Midbrain (tissue), 1 donor: ENCODE results near the gene DIPK1B.

ENCODE experiments used
- DNase-seq: peaks from one replicate; lab custom pipeline; 2025; lab: John Stamatoyannopoulos, UW

DIPK1B gene

DNA sequence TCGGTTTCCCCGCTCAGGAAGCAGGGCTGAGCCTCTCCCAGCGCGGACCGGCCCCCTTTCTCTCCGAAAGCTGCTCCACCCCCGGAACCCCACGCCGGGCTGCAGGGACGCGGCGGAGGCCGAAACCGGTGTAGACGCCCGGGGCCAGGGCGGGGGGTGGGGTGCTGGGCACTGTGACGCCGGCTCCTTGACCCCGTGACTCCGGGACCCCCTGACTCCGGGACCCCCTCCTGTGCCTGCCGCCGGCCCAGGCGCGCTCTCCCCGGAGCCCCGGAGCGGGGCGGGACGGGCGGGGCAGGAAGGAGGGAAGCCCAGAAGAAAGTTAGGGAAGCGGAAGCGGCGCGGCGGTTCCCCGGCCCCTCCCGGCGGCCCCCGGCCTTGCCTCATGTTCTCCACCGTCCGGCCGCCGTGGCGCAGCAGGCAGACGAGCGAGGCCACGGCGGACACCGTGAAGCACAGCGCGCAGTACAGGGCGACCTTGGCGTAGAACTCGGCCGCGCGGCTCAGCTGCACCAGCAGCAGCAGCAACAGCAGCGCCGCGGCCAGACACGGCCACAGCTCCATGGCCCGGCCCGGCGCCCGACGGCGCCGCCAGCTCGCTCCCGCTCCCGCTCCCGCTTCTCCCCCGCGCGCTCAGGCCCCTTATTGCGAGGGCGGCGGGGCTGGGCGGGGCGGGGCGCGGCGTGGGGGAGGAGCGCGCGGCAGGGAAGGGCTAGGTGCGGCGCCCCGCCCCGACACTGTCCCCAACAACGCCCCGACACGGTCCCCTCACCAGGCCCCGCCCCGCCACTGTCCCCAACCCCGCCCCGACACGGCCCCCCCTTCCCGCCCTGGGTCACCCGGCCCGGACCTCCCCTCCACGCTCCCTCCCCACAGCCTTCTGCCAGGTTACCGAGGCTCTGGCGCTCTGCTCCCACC, 25.3 kb upstream of the DIPK1B start, which contains the start of gene AGPAT2:
Gene AGPAT2, minus strand, starts transcription at position 664 of the 918 bp plus-strand sequence. Its CDS starts 100 bp downstream, at position 564.
- no peak for DNase-seq

DNA sequence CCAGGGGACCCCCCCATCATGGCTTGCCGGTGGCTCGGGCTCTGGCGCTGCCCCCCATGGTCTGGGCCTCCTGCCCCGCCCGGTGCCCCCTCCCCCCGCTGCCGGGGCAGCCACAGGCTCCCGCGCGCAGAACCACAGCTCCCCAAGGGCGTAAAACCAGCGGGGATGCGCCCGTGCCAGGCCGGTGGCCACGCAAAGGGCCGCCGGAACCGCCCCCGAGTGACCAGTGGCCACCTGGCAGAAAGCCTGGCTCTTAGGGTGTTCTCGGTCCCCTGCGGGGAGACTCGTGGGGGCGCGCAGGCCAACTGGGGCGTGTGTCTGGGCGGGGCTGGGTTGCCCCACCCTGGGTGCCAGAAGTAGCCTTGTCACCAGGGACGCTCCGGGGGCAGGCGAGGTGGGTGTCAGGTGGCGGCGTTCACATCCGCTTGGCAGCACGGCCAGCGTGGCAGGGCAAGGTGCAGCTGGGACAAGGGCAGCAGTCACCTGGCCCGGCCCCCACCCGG, 24.6 kb upstream of the DIPK1B start:
- no peak for DNase-seq

DNA sequence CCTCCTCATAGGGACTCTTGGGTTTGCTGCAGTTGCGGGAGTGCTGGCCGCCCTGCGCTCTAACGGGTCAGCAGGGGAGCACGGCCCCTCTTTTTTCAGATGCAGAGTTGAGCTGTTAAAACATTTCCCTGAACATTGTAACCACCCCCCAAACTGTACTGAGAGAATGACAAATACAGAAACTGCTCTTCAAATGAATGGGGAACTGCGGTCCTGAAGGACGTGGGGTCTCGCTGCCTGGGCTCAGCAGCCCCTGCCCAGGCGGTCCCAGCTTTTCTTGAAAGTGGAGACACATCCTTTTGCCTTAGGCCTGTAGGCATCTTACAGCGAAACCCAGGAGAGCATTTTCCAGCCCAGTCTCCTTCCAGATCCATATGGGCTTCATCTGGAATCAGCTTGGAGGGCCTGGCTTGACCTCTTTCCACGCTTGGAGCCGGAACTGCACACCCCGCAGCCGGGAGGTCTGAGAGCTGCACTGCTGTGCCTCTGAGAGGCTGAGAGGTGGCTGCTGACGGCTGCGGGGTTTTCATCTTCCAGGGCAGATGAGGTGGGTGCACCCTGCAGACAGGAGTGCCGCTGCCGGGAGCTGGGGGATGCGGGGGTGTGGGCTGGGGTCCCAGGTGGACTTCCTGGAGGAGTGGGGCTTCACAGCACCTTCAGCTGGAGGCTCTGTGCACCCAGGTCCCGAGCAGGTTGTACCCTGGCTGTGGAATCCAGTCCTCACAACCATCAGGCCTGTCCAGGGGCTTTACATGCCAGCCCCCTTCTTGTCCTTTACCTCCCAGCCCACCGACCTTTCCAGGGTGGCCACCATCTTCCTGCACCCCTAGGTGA, 23.9 kb upstream of the DIPK1B start:
- DNase-seq = no peak

DNA sequence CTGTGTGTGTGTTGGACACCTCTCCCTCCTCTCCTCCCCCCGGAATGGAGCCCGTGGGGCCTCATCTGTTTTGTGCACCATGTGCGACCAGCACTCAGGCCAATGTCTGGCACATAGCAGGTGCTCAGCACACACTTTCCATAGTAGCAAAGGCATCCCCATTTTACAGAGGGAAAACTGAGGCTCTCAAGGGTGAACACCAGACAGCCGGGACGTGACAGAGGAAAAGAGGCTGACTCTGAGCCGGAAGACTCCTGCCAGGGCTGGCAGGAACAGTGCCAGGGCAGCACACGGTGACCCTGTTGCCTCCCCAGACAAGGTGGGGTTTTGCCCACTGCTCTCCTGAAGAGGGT, 23.3 kb upstream of the DIPK1B start:
- DNase-seq = no peak

DNA sequence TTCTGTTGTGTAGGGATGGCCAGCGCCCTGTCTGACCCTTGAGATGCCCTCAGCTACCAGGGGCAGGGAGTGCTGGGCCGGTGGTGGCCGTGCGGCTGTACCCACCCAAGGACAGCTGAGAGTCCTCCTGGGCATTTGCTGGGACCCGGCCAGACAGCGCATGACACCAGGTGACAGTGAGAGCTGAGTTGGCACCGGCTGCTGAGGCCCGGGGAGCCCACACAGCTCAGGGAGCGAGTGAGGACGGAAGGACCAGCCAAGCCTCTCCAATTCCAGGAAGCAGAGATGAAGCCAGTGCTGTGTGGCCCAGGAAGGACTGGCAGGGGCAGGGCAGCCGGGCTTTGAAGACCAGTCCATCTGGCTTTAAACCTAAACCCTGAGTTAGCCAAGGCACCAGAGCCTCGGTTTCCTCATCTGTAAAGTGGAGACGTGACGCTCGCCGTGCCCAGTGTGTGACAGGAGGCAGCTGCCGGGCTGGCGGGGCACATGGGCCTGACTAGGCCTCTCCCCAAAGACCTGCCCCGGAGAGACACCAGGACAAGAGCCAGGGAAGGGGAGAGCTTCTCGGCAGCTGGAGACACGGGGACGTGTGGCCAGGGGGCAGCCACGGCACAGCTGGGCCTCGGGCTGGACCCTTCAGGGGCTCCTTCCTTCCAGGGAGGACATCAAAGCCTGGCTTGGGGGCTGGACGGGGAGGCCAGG, 22.1 kb upstream of the DIPK1B start:
- no peak for DNase-seq

DNA sequence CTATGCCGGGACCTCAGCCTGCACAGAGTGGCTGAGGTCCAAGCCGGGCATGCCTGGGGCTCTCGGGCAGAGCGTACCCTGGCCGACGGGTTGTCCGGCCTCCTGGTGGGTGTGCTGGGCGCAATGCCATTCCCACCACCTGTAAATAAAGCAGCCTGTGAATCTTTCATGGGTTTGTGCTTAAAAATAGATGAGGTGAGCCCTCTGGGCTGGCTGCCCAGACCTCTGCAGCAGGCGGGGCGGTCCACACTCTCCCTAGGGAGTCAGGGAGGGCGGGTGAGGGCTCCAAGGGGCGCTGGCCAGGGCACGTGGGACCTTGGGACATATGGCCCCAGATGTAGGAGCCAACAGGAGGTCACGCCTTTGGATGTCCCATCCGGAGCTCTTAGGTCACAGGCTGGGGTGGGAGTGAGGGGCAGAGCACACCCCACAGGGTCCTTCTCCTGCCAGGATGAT, 21.5 kb upstream of the DIPK1B start:
- no peak for DNase-seq

DNA sequence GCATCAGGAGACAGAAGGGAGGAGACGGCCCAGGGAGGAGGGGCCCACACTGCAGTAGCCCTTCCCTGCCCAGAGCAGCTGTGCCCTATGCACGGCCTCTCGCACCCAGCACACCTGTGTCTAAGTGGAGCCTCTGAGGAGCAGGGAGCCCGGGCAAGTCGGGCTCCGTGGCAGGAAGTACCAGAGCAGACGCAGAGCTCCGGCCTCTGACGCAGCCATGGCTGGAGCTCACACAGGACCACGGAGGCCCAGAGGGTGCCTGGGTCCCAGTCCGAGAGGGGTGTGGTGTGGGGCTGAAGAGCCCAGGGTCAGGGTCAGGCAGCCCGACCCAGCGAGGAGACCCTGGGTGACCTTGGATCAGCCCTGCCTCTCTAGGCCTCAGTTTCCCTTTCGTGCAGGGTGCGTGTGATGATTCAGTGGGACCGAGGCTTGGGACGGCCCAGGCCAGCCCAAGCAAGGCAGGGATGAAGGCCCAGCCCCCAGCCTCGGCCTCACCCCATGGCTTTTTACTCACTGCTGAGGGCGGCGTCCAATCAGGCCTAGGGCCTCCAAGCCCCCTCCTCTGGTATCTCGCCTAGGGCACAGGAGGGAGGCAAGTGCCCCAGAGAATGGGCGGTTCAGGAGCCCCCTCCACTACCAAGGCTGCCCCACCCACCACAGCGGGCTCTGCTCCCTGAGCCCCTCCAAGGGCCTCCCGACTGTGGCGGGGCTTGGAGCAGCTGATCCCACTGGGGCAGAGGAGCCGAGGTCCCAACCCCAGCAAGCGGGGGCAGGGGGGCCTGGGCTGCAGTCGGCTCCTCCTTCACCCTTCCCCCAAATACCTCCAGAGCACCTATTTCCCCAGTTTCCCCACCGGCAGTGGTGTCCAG, 20.8 kb upstream of the DIPK1B start:
- no peak for DNase-seq

DNA sequence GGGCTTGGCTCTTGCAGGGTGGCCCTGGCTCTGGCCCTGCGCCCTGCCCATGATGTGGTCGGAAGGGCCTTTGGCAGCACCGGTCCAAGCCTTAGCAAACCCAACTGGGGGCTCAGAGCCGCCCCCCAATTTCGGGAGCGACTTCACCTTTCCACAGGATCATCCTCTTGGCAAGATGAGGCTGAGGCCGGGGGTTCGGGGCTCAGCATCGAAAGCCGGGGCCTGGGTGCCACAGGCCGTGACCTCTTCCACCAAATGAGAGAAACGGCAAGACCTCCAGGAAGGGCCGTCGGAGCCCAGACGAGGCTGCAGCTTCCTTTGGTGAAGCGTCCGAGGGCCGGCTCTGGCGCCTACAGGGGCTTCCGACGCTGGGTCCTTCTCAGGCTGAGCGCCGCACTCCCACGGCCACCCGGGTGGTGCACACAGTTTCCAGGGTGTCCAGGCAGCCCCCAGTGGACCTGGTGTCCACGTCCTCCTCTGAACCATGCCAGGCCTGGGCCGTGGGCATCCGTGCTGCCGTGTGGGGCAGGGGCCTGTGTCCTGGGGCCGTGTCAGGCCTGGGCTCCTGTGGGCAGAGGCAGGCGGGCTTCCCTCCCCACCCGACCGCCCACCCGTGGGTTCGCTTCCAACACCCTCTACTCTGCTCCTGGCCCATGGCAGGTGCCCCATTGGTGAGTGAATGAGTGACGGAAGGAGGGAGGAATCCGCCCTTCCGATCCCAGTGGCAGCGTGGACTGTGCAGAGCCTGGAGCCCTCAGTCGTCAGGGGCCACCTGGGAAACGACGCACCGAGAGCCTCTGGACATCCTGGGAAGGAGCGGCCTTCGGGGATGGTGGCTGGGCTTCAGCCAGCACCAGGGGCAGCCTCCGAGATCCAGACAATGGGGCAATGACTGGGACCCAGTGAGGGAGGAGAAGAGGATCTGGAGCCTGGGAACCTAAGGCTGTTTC, 19.9 kb upstream of the DIPK1B start:
- DNase-seq = no peak

DNA sequence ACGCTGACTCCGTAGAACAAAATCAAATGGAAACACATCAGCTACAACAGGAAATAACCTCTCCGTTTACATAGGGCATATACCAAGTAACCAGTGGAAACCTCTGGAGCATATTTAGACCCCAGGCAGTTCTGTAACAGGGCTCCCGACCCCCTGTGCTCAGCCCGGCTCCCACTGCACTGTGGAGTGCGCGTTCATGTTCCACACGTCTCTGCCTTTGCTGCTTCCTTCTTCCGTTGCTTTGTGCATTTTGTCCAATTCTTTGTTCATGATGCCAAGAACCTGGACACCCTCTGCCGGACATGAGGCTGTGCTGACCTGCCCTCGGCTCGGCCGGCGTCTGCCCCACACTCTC, 19.3 kb upstream of the DIPK1B start:
- DNase-seq = no peak

DNA sequence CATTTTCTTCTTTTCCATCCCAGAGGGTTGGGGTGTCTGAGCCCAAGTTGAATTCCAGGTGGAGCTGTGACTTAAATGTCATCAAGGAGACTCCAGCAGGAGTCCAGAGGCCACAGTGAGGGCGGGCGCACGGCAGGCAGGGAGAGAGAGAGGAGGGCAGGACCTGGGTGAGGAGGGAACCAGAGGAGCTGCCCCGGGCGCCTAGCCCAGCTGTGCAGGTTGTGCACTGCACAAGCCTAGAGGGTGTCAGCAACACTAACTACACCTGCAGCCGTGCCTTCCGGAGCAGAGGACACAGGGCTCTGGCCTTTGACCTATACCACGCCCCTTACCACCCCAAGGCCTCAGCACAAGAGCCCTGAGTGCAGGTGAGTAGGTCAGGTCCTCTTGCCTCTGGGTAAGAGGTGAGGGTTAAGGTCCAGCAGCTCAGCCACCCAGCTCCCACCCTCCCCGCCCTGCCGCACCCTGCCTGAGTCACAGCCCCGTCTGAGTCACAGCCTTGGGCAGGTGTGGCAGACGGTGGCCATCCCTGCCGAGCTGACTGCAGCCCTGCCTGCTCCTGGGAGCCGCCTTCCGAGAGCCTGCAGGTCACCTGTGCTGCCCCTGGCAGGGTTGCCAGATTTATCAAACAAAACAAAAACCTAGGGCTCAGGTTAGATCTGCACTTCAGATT, 18.7 kb upstream of the DIPK1B start:
- no peak for DNase-seq

DNA sequence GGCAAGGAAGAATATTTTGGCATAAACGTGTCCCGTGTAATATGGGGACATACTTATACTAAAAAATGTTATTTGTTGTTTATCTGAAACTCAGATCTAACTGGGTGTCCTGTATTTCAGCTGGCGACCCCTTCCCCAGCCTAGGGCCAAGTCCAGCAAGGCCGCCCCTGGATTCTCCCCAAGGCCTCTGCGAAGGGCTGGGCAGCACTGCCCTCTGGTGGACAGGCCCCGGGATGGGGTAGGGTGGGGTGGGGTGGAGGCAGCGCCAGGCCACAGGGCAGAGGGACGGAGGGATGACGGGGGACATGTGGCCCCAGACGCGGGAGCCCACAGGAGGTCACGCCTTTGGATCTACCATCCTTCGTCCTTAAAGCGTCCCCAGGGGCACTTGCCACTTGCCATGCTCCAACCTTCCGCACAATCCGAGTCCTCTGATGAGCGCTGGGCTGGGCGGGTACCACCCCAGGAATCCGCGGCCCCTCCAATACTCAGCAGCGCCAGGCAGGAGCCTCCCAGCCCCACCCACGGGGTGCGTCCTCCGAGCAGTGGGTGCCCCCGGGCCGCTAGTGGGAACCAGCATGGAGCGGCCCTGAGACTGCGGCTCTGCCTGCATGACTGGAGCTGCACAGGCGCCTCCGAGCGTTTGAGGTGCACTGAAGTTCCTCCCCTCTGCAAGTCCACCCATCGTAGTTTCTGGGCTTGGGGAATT, 18.1 kb upstream of the DIPK1B start:
- no peak for DNase-seq

DNA sequence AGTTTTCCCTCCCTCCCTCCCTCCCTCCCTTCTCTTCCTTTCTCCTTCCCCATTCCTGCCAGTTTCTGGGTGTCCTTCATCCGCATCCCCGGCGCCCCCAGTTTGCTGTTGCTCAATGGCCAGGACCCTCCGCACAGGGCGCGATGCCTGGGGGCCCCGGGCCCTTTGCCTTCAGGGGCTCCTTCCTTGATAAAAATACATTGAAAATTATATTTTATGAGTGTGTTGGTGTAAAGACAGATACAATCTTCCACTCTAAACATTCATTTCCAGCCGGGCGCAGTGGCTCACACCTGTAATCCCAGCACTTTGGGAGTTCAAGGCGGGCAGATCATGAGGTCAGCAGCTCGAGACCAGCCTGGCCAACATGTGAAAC, 17.5 kb upstream of the DIPK1B start:
- DNase-seq = no peak

DNA sequence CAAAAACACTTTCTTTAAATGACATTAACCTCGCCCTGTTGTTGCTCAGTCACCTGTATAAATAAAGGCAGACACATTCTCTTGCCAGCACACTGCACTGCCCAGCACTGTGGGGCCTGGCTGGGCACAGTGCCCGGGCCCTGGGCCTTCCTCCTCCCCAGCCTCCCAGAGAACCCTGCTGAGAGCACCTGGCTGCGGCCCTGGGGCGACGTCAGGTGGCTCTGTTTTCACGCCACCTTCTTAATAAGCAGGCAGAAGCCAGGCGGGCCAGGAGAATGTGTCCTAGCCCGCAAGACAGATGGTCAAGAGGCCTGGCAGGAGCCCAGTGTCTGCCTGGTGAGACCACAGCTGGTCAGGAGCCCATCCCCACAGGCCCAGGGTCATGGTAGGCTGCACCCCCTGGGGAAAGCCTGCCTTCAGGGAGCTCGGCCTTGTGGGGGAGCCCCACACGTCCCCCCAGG, 16.9 kb upstream of the DIPK1B start:
- peak; percentile 34 for DNase-seq

DNA sequence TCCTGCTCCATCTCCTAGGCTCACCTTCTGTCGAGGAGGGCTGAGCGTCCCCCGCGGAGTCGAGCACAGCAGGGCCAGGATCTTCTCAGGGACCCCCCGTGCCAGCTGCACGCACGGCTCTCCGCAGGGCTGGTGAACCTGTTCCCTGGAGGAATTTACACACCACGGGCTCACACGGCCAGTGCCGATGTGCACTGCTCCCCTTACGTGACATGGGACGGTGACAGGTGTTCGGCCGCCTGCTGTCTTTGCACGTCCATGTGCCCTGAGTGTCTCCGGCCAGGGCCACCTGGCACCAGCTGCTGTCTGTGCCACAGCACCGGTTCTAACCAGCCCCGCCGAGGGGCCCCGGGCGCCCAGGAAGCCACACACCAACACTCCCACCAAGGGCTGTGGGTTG, 16.4 kb upstream of the DIPK1B start:
- no peak for DNase-seq

DNA sequence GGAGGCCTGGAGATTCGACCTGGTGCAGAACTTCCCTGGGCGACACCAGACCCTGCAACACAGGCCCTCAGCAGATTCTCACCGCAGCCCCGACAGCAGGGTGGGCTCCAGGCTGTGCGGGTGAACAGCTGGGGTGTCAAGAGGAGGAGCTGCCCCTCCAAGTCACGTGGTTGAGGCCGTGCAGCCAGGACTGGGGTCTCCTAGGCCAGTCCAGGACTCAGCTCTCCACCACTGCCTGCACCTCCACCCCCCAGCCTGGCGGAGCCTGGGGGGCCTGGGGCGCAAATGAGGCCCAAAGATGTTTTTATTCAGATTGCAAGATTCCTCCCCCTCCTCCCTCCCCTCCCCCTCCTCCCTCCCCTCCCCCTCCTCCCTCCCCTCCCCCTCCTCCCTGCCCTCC, 15.9 kb upstream of the DIPK1B start:
- no peak for DNase-seq

DNA sequence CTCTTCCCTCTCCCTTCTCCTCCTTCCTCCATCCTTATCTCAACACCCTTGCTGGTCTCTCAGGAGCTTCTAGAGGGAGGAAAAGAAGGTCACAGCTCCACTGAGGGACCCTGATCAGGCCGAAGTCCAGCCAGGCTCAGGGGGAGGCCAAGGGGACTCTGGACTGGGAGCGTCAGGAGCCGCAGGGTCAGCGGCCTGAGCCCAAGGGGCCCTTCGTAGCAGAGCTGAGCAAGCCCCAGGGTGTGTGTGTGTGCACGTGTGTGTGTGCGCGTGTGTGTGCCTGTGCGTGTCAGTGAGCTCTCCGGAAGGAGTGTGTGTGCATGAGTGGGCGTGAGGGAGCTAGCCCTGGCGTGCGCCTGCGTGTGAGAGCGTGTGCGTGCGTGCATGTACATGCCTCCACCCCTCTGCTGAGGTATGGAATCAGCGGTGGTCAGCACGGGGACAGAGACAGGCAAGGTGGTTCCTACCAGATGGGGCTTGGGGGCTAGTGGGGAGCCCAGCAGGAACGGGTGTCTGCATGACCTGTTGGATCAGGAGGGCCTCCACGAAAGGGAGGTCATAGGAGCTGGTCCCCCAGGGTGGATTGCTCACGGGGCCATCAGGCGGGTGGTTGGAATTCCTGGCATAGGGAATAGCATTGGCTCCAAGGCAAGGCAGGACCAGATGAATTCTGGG, 15.1 kb upstream of the DIPK1B start:
- DNase-seq = no peak

DNA sequence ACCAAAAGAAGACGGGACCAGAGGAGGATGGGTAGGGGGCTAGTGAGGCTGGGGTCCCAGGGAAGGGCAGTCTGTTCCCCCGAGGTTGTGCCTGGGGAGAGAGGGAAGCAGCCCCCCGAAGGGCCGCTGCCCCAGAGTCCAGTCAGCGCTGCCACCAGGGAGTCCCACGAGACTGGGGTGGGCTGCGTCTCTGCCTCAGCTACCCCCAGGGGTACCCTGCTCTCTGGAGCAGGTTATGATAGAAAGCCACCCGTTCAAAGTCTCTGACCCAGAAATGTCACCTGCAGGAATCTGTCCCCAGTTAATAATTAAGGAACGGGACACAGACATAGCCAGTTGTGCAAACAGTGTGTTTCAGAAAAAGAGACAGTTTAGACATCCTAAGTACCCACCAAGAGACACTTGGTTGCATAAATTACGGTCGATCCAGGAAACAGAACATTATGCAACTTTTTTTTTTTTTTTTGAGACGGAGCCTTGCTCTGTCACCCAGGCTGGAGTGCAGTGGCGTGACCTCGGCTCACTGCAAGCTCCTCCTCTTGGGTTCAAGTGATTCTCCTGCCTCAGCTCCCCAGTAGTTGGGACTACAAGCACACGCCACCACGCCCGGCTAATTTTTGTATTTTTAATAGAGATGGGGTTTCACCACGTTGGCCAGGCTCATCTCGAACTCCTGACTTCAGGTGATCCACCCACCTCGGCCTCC, 14.4 kb upstream of the DIPK1B start:
- DNase-seq = no peak
